Tibial nerve (tissue), 4 donors: ENCODE measurements around the gene FASTKD2.

ENCODE experiments used
- EP300 ChIP-seq, 2 donors: sonication (generic); formaldehyde crosslinking; IDR thresholded peaks; one replicate each; pipeline ENCODE4 v1.6.1; 2017; ENCODE audit warnings: antibody characterized with exemption in 2 of 2, mild to moderate bottlenecking in 1 of 2
- POLR2A ChIP-seq, 2 donors: fragments of 450-650 bp; IDR thresholded peaks; one replicate each; pipeline ENCODE4 v1.6.1; 2017; ENCODE audit warnings: antibody characterized with exemption in 2 of 2, mild to moderate bottlenecking in 2 of 2, moderate library complexity in 2 of 2
- TF ChIP-seq, protein P1 (sequence below), 5 experiments: fragments of 200-600 bp in 3 of 5; fragments of 450-650 bp in 2 of 5; sonication (generic) in 3 of 5; IDR thresholded peaks; one replicate each; pipeline ENCODE4 v1.5.1; 2016 to 2019; ENCODE audit warnings: antibody characterized with exemption in 5 of 5, mild to moderate bottlenecking in 3 of 5, moderate library complexity in 2 of 5

DNA sequence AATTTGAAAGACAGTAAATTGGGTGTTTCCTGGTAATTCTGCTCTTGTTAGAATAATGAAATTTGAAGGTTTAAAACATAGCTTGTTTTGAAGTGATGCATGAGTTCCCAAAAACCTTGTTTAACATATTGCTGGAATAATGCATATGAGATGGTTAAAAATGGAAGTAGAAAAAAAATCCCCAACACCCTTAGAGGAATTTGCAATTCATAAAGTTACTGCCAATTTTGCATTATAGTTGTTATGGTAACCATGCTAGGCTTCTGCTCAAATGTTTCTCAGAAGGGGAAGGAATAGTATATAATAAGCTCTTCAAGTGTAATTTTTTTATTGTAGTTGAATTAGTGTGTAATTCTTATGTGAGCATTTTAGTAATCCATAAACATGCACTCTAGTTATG is 49.1 kb downstream of the FASTKD2 start:
- TF ChIP-seq POLR2A (IDR thresholded peaks at IDR 0.05) (no peak), EP300 (IDR thresholded peaks at IDR 0.05) (no peak)
- TF ChIP-seq, protein P1, sequence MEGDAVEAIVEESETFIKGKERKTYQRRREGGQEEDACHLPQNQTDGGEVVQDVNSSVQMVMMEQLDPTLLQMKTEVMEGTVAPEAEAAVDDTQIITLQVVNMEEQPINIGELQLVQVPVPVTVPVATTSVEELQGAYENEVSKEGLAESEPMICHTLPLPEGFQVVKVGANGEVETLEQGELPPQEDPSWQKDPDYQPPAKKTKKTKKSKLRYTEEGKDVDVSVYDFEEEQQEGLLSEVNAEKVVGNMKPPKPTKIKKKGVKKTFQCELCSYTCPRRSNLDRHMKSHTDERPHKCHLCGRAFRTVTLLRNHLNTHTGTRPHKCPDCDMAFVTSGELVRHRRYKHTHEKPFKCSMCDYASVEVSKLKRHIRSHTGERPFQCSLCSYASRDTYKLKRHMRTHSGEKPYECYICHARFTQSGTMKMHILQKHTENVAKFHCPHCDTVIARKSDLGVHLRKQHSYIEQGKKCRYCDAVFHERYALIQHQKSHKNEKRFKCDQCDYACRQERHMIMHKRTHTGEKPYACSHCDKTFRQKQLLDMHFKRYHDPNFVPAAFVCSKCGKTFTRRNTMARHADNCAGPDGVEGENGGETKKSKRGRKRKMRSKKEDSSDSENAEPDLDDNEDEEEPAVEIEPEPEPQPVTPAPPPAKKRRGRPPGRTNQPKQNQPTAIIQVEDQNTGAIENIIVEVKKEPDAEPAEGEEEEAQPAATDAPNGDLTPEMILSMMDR (IDR thresholded peaks at IDR 0.05), result no peak
